H9 (cell line): ENCODE measurements around the gene MEGF10. TPM values are rescaled to one million over a fixed set of nuclear protein-coding genes. Genes with fewer than 3 reads are reported as not detected.

ENCODE experiments used
- DNase-seq: peaks from one replicate; pipeline ENCODE4 v3.0.0-alpha.2; 2017
- H2AFZ ChIP-seq: one replicate; pipeline ENCODE4 v1.6.1; 2013; ENCODE audit warnings: mild to moderate bottlenecking, low read length, control low read depth, moderate library complexity
- H2AK5ac ChIP-seq: 2 replicates; pipeline ENCODE4 v1.6.1; 2013; ENCODE audit warnings: low read length, control low read depth, mixed read lengths; ENCODE audit not compliant: insufficient read length
- H2BK120ac ChIP-seq: one replicate; pipeline ENCODE4 v1.6.1; 2013; ENCODE audit warnings: low read depth, mild to moderate bottlenecking, low read length, control low read depth, inconsistent platforms; ENCODE audit not compliant: poor library complexity, severe bottlenecking
- H2BK12ac ChIP-seq: 2 replicates; pipeline ENCODE4 v1.6.1; 2013; ENCODE audit warnings: low read length, control low read depth, mixed read lengths, low read depth; ENCODE audit not compliant: insufficient read length
- H2BK15ac ChIP-seq: 2 replicates; pipeline ENCODE4 v1.6.1; 2013; ENCODE audit warnings: low read depth, low read length, control low read depth
- H2BK20ac ChIP-seq: one replicate; pipeline ENCODE4 v1.6.1; 2013; ENCODE audit warnings: low read depth, mild to moderate bottlenecking, low read length, control low read depth, inconsistent platforms; ENCODE audit not compliant: poor library complexity, severe bottlenecking
- H2BK5ac ChIP-seq: 2 replicates; pipeline ENCODE4 v1.6.1; 2013; ENCODE audit warnings: low read length, control low read depth, mixed read lengths; ENCODE audit not compliant: insufficient read length
- H3K14ac ChIP-seq: 2 replicates; pipeline ENCODE4 v1.6.1; 2013; ENCODE audit warnings: low read length, control low read depth; ENCODE audit not compliant: insufficient read depth
- H3K18ac ChIP-seq: 2 replicates; pipeline ENCODE4 v1.6.1; 2013; ENCODE audit warnings: low read depth, mild to moderate bottlenecking, mixed read lengths, low read length, control low read depth; ENCODE audit not compliant: insufficient read length
- H3K23ac ChIP-seq: 2 replicates; pipeline ENCODE4 v1.6.1; 2013; ENCODE audit warnings: low read length, control low read depth, mixed read lengths, low read depth; ENCODE audit not compliant: insufficient read length
- H3K23me2 ChIP-seq: 2 replicates; pipeline ENCODE4 v1.6.1; 2013; ENCODE audit warnings: low read depth, mild to moderate bottlenecking, mixed read lengths, low read length, control low read depth; ENCODE audit not compliant: insufficient read length, poor library complexity, severe bottlenecking
- H3K27ac ChIP-seq: 2 replicates; pipeline ENCODE4 v1.5.1; 2013; ENCODE audit warnings: low read length, control low read depth, mixed read lengths, low read depth; ENCODE audit not compliant: insufficient read length
- H3K27me3 ChIP-seq: 2 replicates; pipeline ENCODE4 v1.6.1; 2013; ENCODE audit warnings: low read length, control low read depth, inconsistent platforms; ENCODE audit not compliant: insufficient read depth
- H3K4ac ChIP-seq: 2 replicates; pipeline ENCODE4 v1.6.1; 2013; ENCODE audit warnings: low read depth, mild to moderate bottlenecking, control low read depth, inconsistent platforms, low read length, moderate library complexity
- H3K4me1 ChIP-seq: 2 replicates; pipeline ENCODE4 v1.6.1; 2013; ENCODE audit warnings: low read length, control low read depth, inconsistent platforms; ENCODE audit not compliant: insufficient read depth
- H3K4me2 ChIP-seq: 2 replicates; pipeline ENCODE4 v1.6.1; 2013; ENCODE audit warnings: low read length, control low read depth, mixed read lengths; ENCODE audit not compliant: insufficient read length, insufficient read depth
- H3K56ac ChIP-seq: 2 replicates; pipeline ENCODE4 v1.6.1; 2013; ENCODE audit warnings: low read depth, mild to moderate bottlenecking, mixed read lengths, low read length, control low read depth; ENCODE audit not compliant: insufficient read length
- H3K79me1 ChIP-seq: 2 replicates; pipeline ENCODE4 v1.6.1; 2013; ENCODE audit warnings: low read depth, mild to moderate bottlenecking, moderate library complexity, low read length, control low read depth, inconsistent platforms; ENCODE audit not compliant: insufficient read depth, poor library complexity, severe bottlenecking
- H3K79me2 ChIP-seq: 2 replicates; pipeline ENCODE4 v1.6.1; 2013; ENCODE audit warnings: low read length, control low read depth, inconsistent platforms; ENCODE audit not compliant: insufficient read depth
- H3K9ac ChIP-seq: 2 replicates; pipeline ENCODE4 v1.6.1; 2013; ENCODE audit warnings: low read length, control low read depth, mixed read lengths; ENCODE audit not compliant: insufficient read length; ENCODE audit errors: extremely low read depth
- H3K9me3 ChIP-seq: one replicate; pipeline ENCODE4 v1.6.1; 2013; ENCODE audit warnings: low read depth, low read length, inconsistent platforms; ENCODE audit not compliant: control insufficient read depth
- H3T11ph ChIP-seq: one replicate; pipeline ENCODE4 v1.6.1; 2013; ENCODE audit warnings: mild to moderate bottlenecking, low read length, control low read depth, inconsistent platforms
- H4K20me1 ChIP-seq: one replicate; pipeline ENCODE4 v1.6.1; 2013; ENCODE audit not compliant: control insufficient read depth, insufficient read length, insufficient read depth
- H4K5ac ChIP-seq: 2 replicates; pipeline ENCODE4 v1.6.1; 2013; ENCODE audit warnings: low read depth, mild to moderate bottlenecking, mixed read lengths, low read length, control low read depth; ENCODE audit not compliant: insufficient read length
- H4K8ac ChIP-seq: replicated peaks from 2 replicates; pipeline ENCODE4 v1.6.1; 2013; ENCODE audit warnings: low read length, control low read depth, mixed read lengths, low read depth; ENCODE audit not compliant: insufficient read length
- H4K91ac ChIP-seq: 2 replicates; pipeline ENCODE4 v1.6.1; 2013; ENCODE audit warnings: low read depth, mild to moderate bottlenecking, moderate library complexity, mixed read lengths, low read length, control low read depth; ENCODE audit not compliant: insufficient read length
- H3K27ac Mint-ChIP-seq, 3 experiments: 2 replicates in 2 of 3; 3 replicates in 1 of 3; pipeline ENCODE4 v1.8.0; 2020 to 2021; ENCODE audit warnings: mixed read lengths in 3 of 3, mild to moderate bottlenecking in 1 of 3, moderate library complexity in 1 of 3
- H3K27me3 Mint-ChIP-seq: 2 replicates; pipeline ENCODE4 v1.8.0; 2021; ENCODE audit warnings: low read depth, mild to moderate bottlenecking, moderate library complexity, mixed read lengths
- H3K36me3 Mint-ChIP-seq, 3 experiments: 2 replicates in 2 of 3; 3 replicates in 1 of 3; pipeline ENCODE4 v1.8.0; 2020 to 2021; ENCODE audit warnings: low read depth in 3 of 3, mixed read lengths in 3 of 3; ENCODE audit not compliant: insufficient read depth in 1 of 3
- H3K4me1 Mint-ChIP-seq, 2 experiments: 2 replicates each; pipeline ENCODE4 v1.8.0; 2020; ENCODE audit warnings: mixed read lengths in 2 of 2
- H3K4me3 Mint-ChIP-seq, 2 experiments: 2 replicates in 1 of 2; 3 replicates in 1 of 2; pipeline ENCODE4 v1.8.0; 2020 to 2021; ENCODE audit warnings: mild to moderate bottlenecking in 2 of 2, mixed read lengths in 2 of 2, moderate library complexity in 1 of 2
- H3K9me3 Mint-ChIP-seq, 2 experiments: 2 replicates in 1 of 2; 3 replicates in 1 of 2; pipeline ENCODE4 v1.8.0; 2020; ENCODE audit warnings: mild to moderate bottlenecking in 2 of 2, mixed read lengths in 2 of 2, moderate library complexity in 1 of 2
- WGBS: extraction: QIAGEN DNeasy Blood & Tissue Kit; methylation state at CpG from one replicate; pipeline ENCODE4 v1.1.7; 2013; ENCODE audit warnings: missing lambda C conversion rate, low lambda C conversion rate, mixed read lengths; ENCODE audit not compliant: insufficient read length; ENCODE audit errors: extremely low coverage; 5-methylcytosine and 5-hydroxymethylcytosine counted together
- total RNA-seq: library from RNA; stranded (reverse); gene quantifications from 2 replicates; pipeline ENCODE4 v1.2.1, GENCODE V29; 2021
- TF ChIP-seq, protein P1 (sequence below): fragments of 200-600 bp; sonication (generic); conservative IDR thresholded peaks from 3 replicates; pipeline ENCODE4 v1.8.0; 2021; ENCODE audit warnings: antibody characterized with exemption, mild to moderate bottlenecking

Gene MEGF10
- total RNA-seq, 1 experiment from 2014 or later: 36.5 TPM

DNA sequence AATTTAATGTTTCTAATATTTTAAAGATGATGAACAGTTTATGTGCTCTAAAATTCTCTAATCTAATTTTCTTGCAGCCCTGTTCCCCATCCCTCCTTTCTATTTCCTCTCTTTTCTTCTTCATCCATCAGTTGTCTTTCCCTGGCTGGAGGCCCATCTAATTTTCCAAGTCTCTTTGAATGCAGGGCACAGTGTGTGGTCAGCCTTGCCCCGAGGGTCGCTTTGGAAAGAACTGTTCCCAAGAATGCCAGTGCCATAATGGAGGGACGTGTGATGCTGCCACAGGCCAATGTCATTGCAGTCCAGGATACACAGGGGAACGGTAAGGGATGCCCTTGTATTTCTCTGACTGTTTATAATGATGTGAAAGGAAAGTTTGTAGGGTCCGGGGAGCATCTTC, 111.8 kb downstream of the MEGF10 start:
- H3K14ac ChIP-seq: no peak overlapping the region
- H4K20me1 ChIP-seq: no peaks in the 10 kb centered on the region
- Mint-ChIP-seq H3K27ac (peak overlapping the region in 1 of 3 experiments; percentile 12; a peak in 1 of 7 replicates), H3K9me3 (no peaks in the 10 kb centered on the region), H3K4me1 (peaks cover 12 to 14% of the 10 kb centered on the region in 2 experiments), H3K36me3 (peaks cover 4 to 28% (median 18%) of the 10 kb centered on the region in 3 experiments; a peak in 6 of 7 replicates), H3K4me3 (no peak overlapping the region), H3K27me3 (no peaks in the 10 kb centered on the region)
- no peak overlapping the region for H3K23ac ChIP-seq
- H2BK12ac ChIP-seq: no peak overlapping the region
- no peak overlapping the region for H2BK120ac ChIP-seq
- no peaks in the 10 kb centered on the region for H3K79me2 ChIP-seq
- H3T11ph ChIP-seq: no peak overlapping the region
- H3K23me2 ChIP-seq: no peaks in the 10 kb centered on the region
- H4K91ac ChIP-seq: no peak overlapping the region
- H2BK5ac ChIP-seq: no peak overlapping the region
- H3K4ac ChIP-seq: no peak overlapping the region
- peaks cover 9% of the 10 kb centered on the region; the same call in 1 of the 2 replicates for H3K4me1 ChIP-seq
- no peak overlapping the region for H2AFZ ChIP-seq
- no peaks in the 10 kb centered on the region for H3K9me3 ChIP-seq
- H3K18ac ChIP-seq: no peak overlapping the region
- no peak overlapping the region for H3K27ac ChIP-seq
- DNase-seq: no peak
- H4K5ac ChIP-seq: no peak overlapping the region
- H2BK15ac ChIP-seq: no peak overlapping the region
- H4K8ac ChIP-seq: no peak overlapping the region
- H3K56ac ChIP-seq: no peak overlapping the region
- H2BK20ac ChIP-seq: no peak overlapping the region
- H3K79me1 ChIP-seq: no peaks in the 10 kb centered on the region
- TF ChIP-seq, protein P1, sequence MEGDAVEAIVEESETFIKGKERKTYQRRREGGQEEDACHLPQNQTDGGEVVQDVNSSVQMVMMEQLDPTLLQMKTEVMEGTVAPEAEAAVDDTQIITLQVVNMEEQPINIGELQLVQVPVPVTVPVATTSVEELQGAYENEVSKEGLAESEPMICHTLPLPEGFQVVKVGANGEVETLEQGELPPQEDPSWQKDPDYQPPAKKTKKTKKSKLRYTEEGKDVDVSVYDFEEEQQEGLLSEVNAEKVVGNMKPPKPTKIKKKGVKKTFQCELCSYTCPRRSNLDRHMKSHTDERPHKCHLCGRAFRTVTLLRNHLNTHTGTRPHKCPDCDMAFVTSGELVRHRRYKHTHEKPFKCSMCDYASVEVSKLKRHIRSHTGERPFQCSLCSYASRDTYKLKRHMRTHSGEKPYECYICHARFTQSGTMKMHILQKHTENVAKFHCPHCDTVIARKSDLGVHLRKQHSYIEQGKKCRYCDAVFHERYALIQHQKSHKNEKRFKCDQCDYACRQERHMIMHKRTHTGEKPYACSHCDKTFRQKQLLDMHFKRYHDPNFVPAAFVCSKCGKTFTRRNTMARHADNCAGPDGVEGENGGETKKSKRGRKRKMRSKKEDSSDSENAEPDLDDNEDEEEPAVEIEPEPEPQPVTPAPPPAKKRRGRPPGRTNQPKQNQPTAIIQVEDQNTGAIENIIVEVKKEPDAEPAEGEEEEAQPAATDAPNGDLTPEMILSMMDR: no peak
- H2AK5ac ChIP-seq: no peak overlapping the region
- H3K9ac ChIP-seq: no peak overlapping the region
- H3K4me2 ChIP-seq: no peak overlapping the region
- WGBS: no CpG with 5 or more reads among the region's 5 CpGs
- H3K27me3 ChIP-seq: no peaks in the 10 kb centered on the region
